Measurements from ENCODE around the gene GABBR1. TPM values are rescaled to one million over a fixed set of nuclear protein-coding genes. Genes with fewer than 3 reads are reported as not detected.

Gene GABBR1
- total and polyA plus RNA-seq, 2 of the 13 experiments (the other 11 are each of a cell fraction or from before 2014, with no cell fraction given) = 0.07 to 0.37 TPM

DNA sequence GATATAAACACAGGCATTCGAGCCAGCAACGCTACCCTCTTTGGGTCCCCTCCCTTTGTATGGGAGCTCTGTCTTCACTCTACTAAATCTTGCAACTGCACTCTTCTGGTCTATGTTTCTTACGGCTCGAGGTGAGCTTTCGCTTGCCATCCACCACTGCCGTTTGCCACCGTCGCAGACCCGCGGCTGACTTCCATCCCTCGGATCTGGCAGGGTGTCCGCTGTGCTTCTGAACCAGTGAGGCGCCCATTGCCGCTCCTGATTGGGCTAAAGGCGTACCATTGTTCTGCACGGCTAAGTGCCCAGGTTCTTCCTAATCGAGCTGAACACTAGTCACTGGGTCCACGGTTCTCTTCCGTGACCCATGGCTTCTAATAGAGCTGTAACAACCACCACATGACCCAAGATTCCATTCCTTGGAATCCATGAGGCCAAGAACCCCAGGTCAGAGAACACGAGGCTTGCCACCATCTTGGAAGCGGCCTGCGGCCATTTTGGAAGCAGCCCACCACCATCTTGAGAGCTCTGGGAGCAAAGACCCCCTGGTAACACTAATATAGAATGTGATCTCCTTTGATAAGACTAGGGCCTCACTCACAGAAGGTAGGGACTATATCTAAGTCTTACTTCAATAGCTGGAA, 74.4 kb downstream of the GABBR1 start (continued):
- TF ChIP-seq, protein P1, sequence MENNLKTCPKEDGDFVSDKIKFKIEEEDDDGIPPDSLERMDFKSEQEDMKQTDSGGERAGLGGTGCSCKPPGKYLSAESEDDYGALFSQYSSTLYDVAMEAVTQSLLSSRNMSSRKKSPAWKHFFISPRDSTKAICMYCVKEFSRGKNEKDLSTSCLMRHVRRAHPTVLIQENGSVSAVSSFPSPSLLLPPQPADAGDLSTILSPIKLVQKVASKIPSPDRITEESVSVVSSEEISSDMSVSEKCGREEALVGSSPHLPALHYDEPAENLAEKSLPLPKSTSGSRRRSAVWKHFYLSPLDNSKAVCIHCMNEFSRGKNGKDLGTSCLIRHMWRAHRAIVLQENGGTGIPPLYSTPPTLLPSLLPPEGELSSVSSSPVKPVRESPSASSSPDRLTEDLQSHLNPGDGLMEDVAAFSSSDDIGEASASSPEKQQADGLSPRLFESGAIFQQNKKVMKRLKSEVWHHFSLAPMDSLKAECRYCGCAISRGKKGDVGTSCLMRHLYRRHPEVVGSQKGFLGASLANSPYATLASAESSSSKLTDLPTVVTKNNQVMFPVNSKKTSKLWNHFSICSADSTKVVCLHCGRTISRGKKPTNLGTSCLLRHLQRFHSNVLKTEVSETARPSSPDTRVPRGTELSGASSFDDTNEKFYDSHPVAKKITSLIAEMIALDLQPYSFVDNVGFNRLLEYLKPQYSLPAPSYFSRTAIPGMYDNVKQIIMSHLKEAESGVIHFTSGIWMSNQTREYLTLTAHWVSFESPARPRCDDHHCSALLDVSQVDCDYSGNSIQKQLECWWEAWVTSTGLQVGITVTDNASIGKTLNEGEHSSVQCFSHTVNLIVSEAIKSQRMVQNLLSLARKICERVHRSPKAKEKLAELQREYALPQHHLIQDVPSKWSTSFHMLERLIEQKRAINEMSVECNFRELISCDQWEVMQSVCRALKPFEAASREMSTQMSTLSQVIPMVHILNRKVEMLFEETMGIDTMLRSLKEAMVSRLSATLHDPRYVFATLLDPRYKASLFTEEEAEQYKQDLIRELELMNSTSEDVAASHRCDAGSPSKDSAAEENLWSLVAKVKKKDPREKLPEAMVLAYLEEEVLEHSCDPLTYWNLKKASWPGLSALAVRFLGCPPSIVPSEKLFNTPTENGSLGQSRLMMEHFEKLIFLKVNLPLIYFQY (CRISPR knock-in tag; IDR thresholded peaks at IDR 0.05; ENCODE audit: borderline replicate concordance) = no peak
- TF ChIP-seq ZNF891 (CRISPR knock-in tag; IDR thresholded peaks at IDR 0.05) = no peak
- TF ChIP-seq, protein P2, sequence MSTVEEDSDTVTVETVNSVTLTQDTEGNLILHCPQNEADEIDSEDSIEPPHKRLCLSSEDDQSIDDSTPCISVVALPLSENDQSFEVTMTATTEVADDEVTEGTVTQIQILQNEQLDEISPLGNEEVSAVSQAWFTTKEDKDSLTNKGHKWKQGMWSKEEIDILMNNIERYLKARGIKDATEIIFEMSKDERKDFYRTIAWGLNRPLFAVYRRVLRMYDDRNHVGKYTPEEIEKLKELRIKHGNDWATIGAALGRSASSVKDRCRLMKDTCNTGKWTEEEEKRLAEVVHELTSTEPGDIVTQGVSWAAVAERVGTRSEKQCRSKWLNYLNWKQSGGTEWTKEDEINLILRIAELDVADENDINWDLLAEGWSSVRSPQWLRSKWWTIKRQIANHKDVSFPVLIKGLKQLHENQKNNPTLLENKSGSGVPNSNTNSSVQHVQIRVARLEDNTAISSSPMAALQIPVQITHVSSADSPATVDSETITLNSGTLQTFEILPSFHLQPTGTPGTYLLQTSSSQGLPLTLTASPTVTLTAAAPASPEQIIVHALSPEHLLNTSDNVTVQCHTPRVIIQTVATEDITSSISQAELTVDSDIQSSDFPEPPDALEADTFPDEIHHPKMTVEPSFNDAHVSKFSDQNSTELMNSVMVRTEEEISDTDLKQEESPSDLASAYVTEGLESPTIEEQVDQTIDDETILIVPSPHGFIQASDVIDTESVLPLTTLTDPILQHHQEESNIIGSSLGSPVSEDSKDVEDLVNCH (CRISPR knock-in tag; IDR thresholded peaks at IDR 0.05) = no peak
- no peak for TF ChIP-seq SOX13 (IDR thresholded peaks at IDR 0.05)
- TF ChIP-seq SOX13 (CRISPR knock-in tag; conservative IDR thresholded peaks at IDR 0.05 in 1 of 2, IDR thresholded peaks at IDR 0.05 in 1 of 2) = no peak
- TF ChIP-seq ZNF44 (CRISPR knock-in tag; IDR thresholded peaks at IDR 0.05) = no peak
- TF ChIP-seq CBX5 (CRISPR knock-in tag; IDR thresholded peaks at IDR 0.05; ENCODE audit: borderline replicate concordance) = no peak
- TF ChIP-seq, protein P3, sequence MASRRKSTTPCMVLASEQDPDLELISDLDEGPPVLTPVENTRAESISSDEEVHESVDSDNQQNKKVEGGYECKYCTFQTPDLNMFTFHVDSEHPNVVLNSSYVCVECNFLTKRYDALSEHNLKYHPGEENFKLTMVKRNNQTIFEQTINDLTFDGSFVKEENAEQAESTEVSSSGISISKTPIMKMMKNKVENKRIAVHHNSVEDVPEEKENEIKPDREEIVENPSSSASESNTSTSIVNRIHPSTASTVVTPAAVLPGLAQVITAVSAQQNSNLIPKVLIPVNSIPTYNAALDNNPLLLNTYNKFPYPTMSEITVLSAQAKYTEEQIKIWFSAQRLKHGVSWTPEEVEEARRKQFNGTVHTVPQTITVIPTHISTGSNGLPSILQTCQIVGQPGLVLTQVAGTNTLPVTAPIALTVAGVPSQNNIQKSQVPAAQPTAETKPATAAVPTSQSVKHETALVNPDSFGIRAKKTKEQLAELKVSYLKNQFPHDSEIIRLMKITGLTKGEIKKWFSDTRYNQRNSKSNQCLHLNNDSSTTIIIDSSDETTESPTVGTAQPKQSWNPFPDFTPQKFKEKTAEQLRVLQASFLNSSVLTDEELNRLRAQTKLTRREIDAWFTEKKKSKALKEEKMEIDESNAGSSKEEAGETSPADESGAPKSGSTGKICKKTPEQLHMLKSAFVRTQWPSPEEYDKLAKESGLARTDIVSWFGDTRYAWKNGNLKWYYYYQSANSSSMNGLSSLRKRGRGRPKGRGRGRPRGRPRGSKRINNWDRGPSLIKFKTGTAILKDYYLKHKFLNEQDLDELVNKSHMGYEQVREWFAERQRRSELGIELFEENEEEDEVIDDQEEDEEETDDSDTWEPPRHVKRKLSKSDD (CRISPR knock-in tag; IDR thresholded peaks at IDR 0.05; ENCODE audit: low read depth) = 0 out of 2 replicates have a peak, but pooled peaks have one; percentile 55
- TF ChIP-seq, protein P4, sequence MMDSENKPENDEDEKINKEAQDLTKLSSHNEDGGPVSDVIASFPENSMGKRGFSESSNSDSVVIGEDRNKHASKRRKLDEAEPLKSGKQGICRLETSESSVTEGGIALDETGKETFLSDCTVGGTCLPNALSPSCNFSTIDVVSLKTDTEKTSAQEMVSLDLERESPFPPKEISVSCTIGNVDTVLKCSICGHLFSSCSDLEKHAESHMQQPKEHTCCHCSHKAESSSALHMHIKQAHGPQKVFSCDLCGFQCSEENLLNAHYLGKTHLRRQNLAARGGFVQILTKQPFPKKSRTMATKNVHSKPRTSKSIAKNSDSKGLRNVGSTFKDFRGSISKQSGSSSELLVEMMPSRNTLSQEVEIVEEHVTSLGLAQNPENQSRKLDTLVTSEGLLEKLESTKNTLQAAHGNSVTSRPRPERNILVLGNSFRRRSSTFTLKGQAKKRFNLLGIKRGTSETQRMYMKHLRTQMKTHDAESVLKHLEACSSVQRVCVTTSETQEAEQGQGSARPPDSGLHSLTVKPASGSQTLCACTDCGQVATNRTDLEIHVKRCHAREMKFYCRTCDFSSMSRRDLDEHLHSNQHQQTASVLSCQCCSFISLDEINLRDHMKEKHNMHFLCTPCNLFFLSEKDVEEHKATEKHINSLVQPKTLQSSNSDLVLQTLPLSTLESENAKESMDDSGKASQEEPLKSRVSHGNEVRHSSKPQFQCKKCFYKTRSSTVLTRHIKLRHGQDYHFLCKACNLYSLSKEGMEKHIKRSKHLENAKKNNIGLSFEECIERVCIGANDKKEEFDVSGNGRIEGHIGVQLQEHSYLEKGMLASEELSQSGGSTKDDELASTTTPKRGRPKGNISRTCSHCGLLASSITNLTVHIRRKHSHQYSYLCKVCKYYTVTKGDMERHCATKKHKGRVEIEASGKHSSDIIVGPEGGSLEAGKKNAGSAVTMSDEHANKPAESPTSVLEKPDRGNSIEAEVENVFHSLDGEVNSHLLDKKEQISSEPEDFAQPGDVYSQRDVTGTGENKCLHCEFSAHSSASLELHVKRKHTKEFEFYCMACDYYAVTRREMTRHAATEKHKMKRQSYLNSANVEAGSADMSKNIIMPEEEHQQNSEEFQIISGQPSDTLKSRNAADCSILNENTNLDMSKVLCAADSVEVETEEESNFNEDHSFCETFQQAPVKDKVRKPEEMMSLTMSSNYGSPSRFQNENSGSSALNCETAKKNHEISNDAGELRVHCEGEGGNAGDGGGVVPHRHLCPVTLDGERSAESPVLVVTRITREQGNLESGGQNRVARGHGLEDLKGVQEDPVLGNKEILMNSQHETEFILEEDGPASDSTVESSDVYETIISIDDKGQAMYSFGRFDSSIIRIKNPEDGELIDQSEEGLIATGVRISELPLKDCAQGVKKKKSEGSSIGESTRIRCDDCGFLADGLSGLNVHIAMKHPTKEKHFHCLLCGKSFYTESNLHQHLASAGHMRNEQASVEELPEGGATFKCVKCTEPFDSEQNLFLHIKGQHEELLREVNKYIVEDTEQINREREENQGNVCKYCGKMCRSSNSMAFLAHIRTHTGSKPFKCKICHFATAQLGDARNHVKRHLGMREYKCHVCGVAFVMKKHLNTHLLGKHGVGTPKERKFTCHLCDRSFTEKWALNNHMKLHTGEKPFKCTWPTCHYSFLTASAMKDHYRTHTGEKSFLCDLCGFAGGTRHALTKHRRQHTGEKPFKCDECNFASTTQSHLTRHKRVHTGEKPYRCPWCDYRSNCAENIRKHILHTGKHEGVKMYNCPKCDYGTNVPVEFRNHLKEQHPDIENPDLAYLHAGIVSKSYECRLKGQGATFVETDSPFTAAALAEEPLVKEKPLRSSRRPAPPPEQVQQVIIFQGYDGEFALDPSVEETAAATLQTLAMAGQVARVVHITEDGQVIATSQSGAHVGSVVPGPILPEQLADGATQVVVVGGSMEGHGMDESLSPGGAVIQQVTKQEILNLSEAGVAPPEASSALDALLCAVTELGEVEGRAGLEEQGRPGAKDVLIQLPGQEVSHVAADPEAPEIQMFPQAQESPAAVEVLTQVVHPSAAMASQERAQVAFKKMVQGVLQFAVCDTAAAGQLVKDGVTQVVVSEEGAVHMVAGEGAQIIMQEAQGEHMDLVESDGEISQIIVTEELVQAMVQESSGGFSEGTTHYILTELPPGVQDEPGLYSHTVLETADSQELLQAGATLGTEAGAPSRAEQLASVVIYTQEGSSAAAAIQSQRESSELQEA (CRISPR knock-in tag; IDR thresholded peaks at IDR 0.05; ENCODE audit: not compliant biosample characterization) = no peak
- TF ChIP-seq FOSL1 (CRISPR knock-in tag; IDR thresholded peaks at IDR 0.05; ENCODE audit: borderline replicate concordance) = no peak
